BJ (cell line): ENCODE measurements around the gene CCDC171. TPM values are rescaled to one million over a fixed set of nuclear protein-coding genes. Genes with fewer than 3 reads are reported as not detected.

Experiments
- CTCF ChIA-PET: fragments of 350-600 bp; formaldehyde crosslinking; extraction: SDS; loops from one replicate; lab custom pipeline; 2021; ENCODE audit warnings: antibody characterized with exemption, inconsistent platforms; lab: Yijun Ruan, JAX
- POLR2A ChIA-PET: fragments of 300-600 bp; sonication (Branson Sonifier 250); formaldehyde crosslinking; extraction: SDS; loops from one replicate; lab custom pipeline; 2021; ENCODE audit warnings: antibody characterized with exemption; lab: Charles Lee
- DNase-seq: peaks from one replicate; pipeline ENCODE4 v3.0.0-alpha.2; 2011; ENCODE audit warnings: low read depth
- H3K27me3 ChIP-seq: 2 replicates; pipeline ENCODE4 v1.6.0; 2011; ENCODE audit warnings: low read length; ENCODE audit not compliant: control insufficient read depth, insufficient read depth
- H3K36me3 ChIP-seq: 2 replicates; pipeline ENCODE4 v1.5.1; 2011; ENCODE audit warnings: low read length; ENCODE audit not compliant: control insufficient read depth, insufficient read depth
- H3K4me3 ChIP-seq: 2 replicates; pipeline ENCODE4 v1.5.1; 2011; ENCODE audit warnings: low read depth, mild to moderate bottlenecking, control low read depth, low read length
- polyA plus RNA-seq: library from polyadenylated mRNA; depleted of rRNA; stranded (reverse); fragments of >200 nt; gene quantifications from 2 replicates; pipeline ENCODE4 v1.2.3, GENCODE V29; 2011
- TF ChIP-seq, protein P1 (sequence below): IDR thresholded peaks from 2 replicates; pipeline ENCODE4 v1.5.1; 2011; ENCODE audit warnings: low read depth, mild to moderate bottlenecking, control low read depth, inconsistent platforms, low read length, moderate library complexity; ENCODE audit not compliant: insufficient read depth

The CCDC171 gene
- polyA plus RNA-seq, 1 experiment = 0.39 TPM

DNA sequence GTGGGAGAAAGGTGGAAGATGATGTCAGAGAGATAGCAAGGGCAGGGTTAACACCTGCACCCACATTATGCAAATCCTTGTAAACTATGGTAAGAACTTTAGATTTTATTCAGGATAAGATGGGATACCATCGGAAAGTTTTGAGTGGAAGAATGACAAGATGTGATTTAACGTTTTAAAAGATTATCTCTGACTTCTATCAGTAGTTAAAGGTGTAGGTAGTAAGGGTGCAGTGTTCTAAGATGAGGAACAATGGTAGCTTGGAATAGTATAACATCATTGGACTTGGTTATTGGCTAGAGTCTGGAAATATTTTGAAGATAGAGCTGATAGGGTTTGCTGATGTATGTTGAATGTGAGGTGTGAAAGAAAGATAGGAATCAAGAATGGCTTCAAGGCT is 211.3 kb downstream of the CCDC171 start:
- Histone ChIP-seq H3K4me3 (no peak overlapping the region), H3K36me3 (no peaks in the 10 kb centered on the region), H3K27me3 (no peaks in the 10 kb centered on the region)
- TF ChIP-seq, protein P1, sequence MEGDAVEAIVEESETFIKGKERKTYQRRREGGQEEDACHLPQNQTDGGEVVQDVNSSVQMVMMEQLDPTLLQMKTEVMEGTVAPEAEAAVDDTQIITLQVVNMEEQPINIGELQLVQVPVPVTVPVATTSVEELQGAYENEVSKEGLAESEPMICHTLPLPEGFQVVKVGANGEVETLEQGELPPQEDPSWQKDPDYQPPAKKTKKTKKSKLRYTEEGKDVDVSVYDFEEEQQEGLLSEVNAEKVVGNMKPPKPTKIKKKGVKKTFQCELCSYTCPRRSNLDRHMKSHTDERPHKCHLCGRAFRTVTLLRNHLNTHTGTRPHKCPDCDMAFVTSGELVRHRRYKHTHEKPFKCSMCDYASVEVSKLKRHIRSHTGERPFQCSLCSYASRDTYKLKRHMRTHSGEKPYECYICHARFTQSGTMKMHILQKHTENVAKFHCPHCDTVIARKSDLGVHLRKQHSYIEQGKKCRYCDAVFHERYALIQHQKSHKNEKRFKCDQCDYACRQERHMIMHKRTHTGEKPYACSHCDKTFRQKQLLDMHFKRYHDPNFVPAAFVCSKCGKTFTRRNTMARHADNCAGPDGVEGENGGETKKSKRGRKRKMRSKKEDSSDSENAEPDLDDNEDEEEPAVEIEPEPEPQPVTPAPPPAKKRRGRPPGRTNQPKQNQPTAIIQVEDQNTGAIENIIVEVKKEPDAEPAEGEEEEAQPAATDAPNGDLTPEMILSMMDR = no peak
- no peak for DNase-seq
- CTCF ChIA-PET = no interaction called here
- POLR2A ChIA-PET = no interaction called here

DNA sequence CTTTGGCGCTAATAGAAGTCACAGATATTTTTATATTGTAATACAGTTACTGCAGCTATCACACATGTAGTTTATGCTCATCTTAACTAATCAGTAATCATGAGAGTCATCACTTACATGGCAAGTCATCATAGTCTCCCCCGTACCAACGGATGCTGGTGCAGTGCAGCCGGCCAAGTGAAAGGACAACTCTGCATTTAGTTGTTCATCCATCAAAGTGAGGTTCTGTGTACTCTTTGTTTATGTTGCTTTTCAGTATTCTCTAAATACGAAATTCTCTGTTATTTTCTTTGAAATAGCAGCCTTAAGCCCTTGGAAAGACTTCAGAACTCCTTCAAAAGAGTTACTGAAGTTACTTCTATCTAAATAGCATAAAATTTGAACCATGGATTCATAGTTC is 216.7 kb downstream of the CCDC171 start:
- TF ChIP-seq, protein P1 = no peak
- Histone ChIP-seq H3K4me3 (no peak overlapping the region), H3K27me3 (no peaks in the 10 kb centered on the region), H3K36me3 (no peaks in the 10 kb centered on the region)
- no peak for DNase-seq
- ChIA-PET CTCF (no interaction called here), POLR2A (no interaction called here)

DNA sequence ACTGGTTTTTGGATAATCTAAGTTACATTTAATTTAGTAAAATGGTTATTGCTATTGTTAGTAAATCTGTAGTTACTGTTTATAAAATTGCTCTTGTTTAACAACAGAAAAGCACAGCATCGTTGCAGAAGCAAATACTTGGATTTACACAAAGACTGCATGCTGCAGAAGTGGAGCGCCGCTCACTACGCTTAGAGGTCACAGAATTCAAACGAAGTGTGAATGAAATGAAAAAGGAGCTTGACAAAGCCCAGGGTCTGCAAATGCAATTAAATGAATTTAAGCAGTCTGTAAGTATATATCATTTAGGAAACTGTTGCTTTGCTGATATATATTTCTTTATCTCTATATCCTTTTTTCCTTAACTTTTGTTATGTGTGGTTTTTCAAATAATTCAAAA is 226.0 kb downstream of the CCDC171 start:
- H3K27me3 ChIP-seq = no peaks in the 10 kb centered on the region
- no peak for DNase-seq
- no peak overlapping the region for H3K4me3 ChIP-seq
- TF ChIP-seq, protein P1 = no peak
- H3K36me3 ChIP-seq = no peaks in the 10 kb centered on the region
- CTCF ChIA-PET = no interaction called here
- POLR2A ChIA-PET = no interaction called here

DNA sequence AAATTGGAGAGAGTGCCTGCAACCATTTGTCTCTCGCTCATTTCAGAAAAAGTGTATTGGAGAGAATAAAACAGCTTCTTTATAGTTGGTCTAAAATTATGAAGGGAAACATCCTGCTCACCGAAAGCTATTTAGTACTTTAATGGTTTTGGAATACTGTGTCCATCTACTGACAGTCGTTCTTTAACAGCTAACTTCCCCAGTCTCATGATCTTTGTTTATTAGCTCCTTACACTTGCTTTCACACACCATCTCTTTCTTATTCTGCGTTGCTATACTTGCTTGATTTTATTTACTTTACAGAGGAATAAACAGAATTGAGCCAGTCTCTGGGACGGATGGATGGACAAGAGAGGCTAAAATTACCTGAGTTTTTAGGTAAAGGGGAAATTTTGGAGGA is 229.3 kb downstream of the CCDC171 start:
- Histone ChIP-seq H3K36me3 (no peaks in the 10 kb centered on the region), H3K27me3 (no peaks in the 10 kb centered on the region), H3K4me3 (no peak overlapping the region)
- TF ChIP-seq, protein P1 = no peak
- CTCF ChIA-PET = no interaction called here
- POLR2A ChIA-PET = no interaction called here
- DNase-seq = no peak

DNA sequence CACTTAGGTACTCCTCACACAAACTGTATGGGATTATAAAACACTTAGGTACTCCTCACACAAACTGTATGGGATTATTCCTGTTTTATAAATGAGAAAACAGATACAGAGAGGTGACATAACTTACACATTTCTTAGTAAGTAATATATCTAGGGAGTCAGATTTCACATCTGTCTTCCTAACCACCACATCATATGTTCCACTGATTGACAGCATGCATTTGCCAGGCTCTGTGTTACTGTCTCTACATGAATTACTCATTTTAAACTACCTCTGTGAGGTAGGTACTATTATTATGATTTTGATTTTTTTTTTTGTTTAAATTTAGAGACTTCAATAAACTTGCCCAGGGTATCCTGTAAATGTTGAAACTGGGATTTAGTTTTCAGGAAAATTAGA is 232.7 kb downstream of the CCDC171 start:
- Histone ChIP-seq H3K36me3 (no peaks in the 10 kb centered on the region), H3K4me3 (no peak overlapping the region), H3K27me3 (no peaks in the 10 kb centered on the region)
- DNase-seq = no peak
- POLR2A ChIA-PET = no interaction called here
- TF ChIP-seq, protein P1 = no peak
- CTCF ChIA-PET = no interaction called here
